ENCODE data around the gene SPAG17.

The SPAG17 gene

DNA sequence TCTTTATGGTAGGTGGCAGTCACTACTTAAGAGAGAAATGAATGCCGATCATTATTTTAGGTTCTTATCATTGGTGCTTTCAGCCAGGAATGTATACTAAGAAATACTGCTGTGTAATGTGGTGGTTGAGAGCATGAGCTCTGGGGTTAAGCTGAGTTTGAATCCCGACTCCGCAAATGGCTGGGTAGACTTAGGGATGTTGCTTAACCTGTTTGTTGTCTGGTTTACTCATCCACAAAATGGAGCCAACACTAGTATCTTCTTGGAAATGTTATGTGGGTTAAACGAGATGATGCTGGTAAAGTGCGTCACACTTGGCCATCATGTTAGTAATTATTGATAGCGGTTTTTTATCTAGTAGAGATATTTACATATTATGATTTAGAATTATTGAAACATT lies 171.7 kb downstream of the SPAG17 start:
- TF ChIP-seq, protein P1, sequence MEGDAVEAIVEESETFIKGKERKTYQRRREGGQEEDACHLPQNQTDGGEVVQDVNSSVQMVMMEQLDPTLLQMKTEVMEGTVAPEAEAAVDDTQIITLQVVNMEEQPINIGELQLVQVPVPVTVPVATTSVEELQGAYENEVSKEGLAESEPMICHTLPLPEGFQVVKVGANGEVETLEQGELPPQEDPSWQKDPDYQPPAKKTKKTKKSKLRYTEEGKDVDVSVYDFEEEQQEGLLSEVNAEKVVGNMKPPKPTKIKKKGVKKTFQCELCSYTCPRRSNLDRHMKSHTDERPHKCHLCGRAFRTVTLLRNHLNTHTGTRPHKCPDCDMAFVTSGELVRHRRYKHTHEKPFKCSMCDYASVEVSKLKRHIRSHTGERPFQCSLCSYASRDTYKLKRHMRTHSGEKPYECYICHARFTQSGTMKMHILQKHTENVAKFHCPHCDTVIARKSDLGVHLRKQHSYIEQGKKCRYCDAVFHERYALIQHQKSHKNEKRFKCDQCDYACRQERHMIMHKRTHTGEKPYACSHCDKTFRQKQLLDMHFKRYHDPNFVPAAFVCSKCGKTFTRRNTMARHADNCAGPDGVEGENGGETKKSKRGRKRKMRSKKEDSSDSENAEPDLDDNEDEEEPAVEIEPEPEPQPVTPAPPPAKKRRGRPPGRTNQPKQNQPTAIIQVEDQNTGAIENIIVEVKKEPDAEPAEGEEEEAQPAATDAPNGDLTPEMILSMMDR (IDR thresholded peaks at IDR 0.05; ENCODE audit: low read depth, low read length) = no peak
- no peak for DNase-seq

DNA sequence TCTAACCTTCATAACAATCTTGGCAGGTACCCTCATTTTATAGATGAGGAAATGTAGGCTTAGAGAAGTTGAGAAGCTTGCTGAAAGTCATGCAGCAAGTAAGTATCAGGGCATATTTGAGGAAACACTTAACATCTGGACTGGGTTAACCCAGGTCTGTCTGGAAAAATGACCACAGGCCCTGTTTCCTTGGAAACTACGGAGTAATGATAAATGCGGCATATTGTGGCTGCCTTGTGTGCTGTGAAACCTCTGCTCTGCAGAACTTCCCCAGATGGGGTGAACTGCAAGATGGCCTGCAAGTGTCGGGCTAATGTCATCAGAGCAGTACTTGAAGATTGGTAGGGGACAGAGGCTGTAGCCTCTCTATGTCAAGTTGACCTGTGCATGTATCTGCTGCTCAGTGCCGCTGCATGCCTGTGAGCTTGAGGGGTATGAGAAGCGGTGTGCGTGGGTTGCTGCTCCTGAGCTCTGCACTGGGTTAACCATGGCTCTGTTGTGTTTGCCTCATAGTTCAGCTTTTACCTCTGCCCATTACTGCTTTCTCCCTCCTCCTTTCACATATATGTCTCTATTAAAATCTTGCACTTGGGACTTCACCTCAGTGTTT lies 172.4 kb downstream of the SPAG17 start:
- Histone ChIP-seq H3K4me3 (ENCODE audit: low read depth, low read length) (no peak overlapping the region), H3K27ac (no peak overlapping the region)
- TF ChIP-seq, protein P1 (IDR thresholded peaks at IDR 0.05; ENCODE audit: low read depth, low read length) = no peak

More for the DNA sequence above, 171.7 kb downstream of the SPAG17 start:
- Histone ChIP-seq H3K27ac (no peak overlapping the region), H3K9me3 (ENCODE audit: severe bottlenecking) (no peaks in the 10 kb centered on the region), H3K4me3 (ENCODE audit: low read depth, low read length) (no peak overlapping the region), H3K27me3 (ENCODE audit: insufficient read depth, low read depth, severe bottlenecking) (no peaks in the 10 kb centered on the region), H3K36me3 (no peaks in the 10 kb centered on the region)

DNA sequence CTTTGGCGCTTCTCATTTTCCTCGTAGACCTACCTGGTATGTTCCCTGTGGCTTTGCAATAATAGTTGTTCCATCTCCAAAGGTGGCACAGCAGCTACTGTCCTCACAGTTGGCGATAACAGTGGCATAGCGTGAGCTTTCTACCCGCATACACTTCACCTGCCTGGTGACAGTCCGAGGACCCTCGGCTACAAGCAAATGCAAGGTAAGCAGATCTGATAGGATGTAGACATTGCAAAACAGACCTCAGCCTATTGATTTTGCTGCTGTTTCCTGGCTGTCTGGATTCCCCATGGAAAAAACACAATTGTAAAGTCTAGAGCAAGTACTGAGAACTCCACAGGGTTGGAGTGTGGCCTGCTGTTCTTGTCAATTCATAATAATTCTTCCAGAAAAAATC lies 177.0 kb downstream of the SPAG17 start:
- H3K9me3 ChIP-seq (ENCODE audit: severe bottlenecking) = no peaks in the 10 kb centered on the region
- no peak overlapping the region for H3K27ac ChIP-seq
- H3K36me3 ChIP-seq = no peaks in the 10 kb centered on the region
- no peaks in the 10 kb centered on the region for H3K27me3 ChIP-seq (ENCODE audit: insufficient read depth, low read depth, severe bottlenecking)
- DNase-seq = no peak
- H3K4me3 ChIP-seq (ENCODE audit: low read depth, low read length) = no peak overlapping the region
- TF ChIP-seq, protein P1 (IDR thresholded peaks at IDR 0.05; ENCODE audit: low read depth, low read length) = no peak

More for the DNA sequence above, 172.4 kb downstream of the SPAG17 start:
- DNase-seq = no peak
- Histone ChIP-seq H3K36me3 (no peaks in the 10 kb centered on the region), H3K27me3 (ENCODE audit: insufficient read depth, low read depth, severe bottlenecking) (no peaks in the 10 kb centered on the region), H3K9me3 (ENCODE audit: severe bottlenecking) (no peaks in the 10 kb centered on the region)

DNA sequence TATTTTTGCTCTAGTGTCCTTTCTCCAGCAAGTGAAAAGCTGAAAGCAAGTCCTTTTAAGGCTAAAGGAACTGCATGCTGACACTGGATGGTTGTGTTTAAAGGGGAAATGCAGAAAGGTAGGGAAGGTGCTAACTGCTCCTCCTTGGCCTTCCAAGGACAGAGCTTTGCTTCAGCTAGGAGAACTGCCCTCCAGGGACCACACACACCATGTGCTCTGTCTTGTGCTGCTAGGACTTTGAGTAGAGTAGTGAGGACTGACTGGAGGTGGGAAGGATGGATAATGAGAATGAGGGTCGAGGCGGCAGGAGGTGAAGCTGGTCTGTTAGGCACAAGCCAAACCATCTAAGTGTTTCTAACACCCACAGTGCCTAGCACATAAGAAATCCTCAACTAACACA lies 177.6 kb downstream of the SPAG17 start:
- H3K4me3 ChIP-seq (ENCODE audit: low read depth, low read length) = no peak overlapping the region
- H3K9me3 ChIP-seq (ENCODE audit: severe bottlenecking) = no peaks in the 10 kb centered on the region
- DNase-seq = no peak
- no peaks in the 10 kb centered on the region for H3K27me3 ChIP-seq (ENCODE audit: insufficient read depth, low read depth, severe bottlenecking)
- H3K27ac ChIP-seq = no peak overlapping the region
- TF ChIP-seq, protein P1 (IDR thresholded peaks at IDR 0.05; ENCODE audit: low read depth, low read length) = no peak
- no peaks in the 10 kb centered on the region for H3K36me3 ChIP-seq

DNA sequence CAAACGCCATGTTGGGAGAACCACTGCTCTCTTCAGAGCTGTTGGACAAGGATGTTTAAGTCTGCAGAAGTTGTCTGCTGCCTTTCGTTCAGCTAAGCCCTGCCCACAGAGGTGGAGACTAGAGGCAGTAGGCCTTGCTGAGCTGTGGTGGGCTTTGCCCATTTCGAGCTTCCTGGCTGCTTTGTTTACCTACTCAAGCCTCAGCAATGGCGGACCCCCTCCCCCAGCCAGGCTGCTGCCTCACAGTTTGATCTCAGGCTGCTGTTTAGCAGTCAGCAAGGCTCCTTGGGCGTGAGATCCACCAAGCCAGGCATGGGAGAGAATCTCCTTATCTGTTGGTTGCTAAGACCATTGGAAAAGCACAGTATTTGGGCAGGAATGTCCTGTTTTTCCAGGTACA lies 180.7 kb downstream of the SPAG17 start:
- H3K9me3 ChIP-seq (ENCODE audit: severe bottlenecking) = no peaks in the 10 kb centered on the region
- no peak overlapping the region for H3K27ac ChIP-seq
- DNase-seq = no peak
- no peaks in the 10 kb centered on the region for H3K36me3 ChIP-seq
- TF ChIP-seq, protein P1 (IDR thresholded peaks at IDR 0.05; ENCODE audit: low read depth, low read length) = no peak
- no peaks in the 10 kb centered on the region for H3K27me3 ChIP-seq (ENCODE audit: insufficient read depth, low read depth, severe bottlenecking)
- H3K4me3 ChIP-seq (ENCODE audit: low read depth, low read length) = no peak overlapping the region

DNA sequence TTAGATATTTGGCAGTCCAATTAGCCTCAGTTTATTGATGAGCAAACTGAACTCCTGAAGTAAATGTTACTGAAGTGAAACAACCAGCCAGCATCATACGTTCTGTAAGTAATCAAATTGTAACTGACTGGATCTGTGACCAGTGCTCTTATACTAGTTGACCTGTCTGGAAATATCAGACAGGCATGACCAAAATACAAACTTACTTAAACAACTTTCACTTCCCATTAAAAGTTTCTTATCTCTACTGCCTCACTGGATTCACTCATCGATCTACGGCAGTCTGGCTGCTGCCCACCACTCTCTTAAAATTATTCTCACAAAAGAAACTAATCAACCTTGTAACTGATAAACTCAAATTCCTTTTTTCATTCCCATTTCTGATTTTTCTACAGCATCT lies 199.1 kb downstream of the SPAG17 start:
- DNase-seq = no peak
- TF ChIP-seq, protein P1 (IDR thresholded peaks at IDR 0.05; ENCODE audit: low read depth, low read length) = no peak
- Histone ChIP-seq H3K36me3 (no peaks in the 10 kb centered on the region), H3K4me3 (ENCODE audit: low read depth, low read length) (no peak overlapping the region), H3K27ac (no peak overlapping the region), H3K9me3 (ENCODE audit: severe bottlenecking) (no peaks in the 10 kb centered on the region), H3K27me3 (ENCODE audit: insufficient read depth, low read depth, severe bottlenecking) (no peaks in the 10 kb centered on the region)
